IMR-90 (cell line): ENCODE measurements around the gene R3HDM4. TPM values are rescaled to one million over a fixed set of nuclear protein-coding genes. Genes with fewer than 3 reads are reported as not detected.

Source experiments
- ATAC-seq: fragments of 200-7000 bp; cut with Tn5 transposase; 2 replicates; pipeline ENCODE4 v1.9.1; 2020; ENCODE audit warnings: low read depth, mild to moderate bottlenecking, moderate library complexity
- BruUV-seq: library from RNA; stranded (reverse); fragments of 400-500 nt; replicated peaks from 2 replicates; lab custom pipeline; 2021; lab: Mats Ljungman, UMichigan
- CTCF ChIA-PET: fragments of 300-600 bp; formaldehyde crosslinking; extraction: SDS; loops from one replicate; lab custom pipeline; 2021; ENCODE audit warnings: antibody characterized with exemption; lab: Yijun Ruan, JAX
- POLR2A ChIA-PET: fragments of 300-600 bp; sonication (Branson Sonifier 250); formaldehyde crosslinking; loops from one replicate; lab custom pipeline; 2022; ENCODE audit warnings: antibody characterized with exemption; ENCODE audit not compliant: unreplicated experiment; lab: Charles Lee
- DNase-seq: peaks from one replicate; pipeline ENCODE4 v3.0.0; 2013
- H2AFZ ChIP-seq: replicated peaks from 2 replicates; pipeline ENCODE3; 2013; ENCODE audit warnings: low read length, mild to moderate bottlenecking; ENCODE audit not compliant: poor library complexity
- H2AK5ac ChIP-seq: 2 replicates; pipeline ENCODE4 v1.6.1; 2013; ENCODE audit warnings: low read depth, low read length, inconsistent platforms
- H2AK9ac ChIP-seq: replicated peaks from 2 replicates; pipeline ENCODE3; 2013; ENCODE audit warnings: mild to moderate bottlenecking, low read depth, low read length, moderate library complexity; ENCODE audit not compliant: poor library complexity
- H2BK120ac ChIP-seq: 2 replicates; pipeline ENCODE4 v1.6.1; 2013; ENCODE audit warnings: low read depth, low read length, inconsistent platforms
- H2BK15ac ChIP-seq: 3 replicates; pipeline ENCODE4 v1.6.1; 2013; ENCODE audit warnings: low read depth, low read length, inconsistent platforms
- H2BK20ac ChIP-seq: 2 replicates; pipeline ENCODE4 v1.6.1; 2013; ENCODE audit warnings: low read depth, mild to moderate bottlenecking, inconsistent platforms, low read length, moderate library complexity
- H2BK5ac ChIP-seq: 2 replicates; pipeline ENCODE4 v1.6.1; 2013; ENCODE audit warnings: mild to moderate bottlenecking, low read depth, low read length, inconsistent platforms; ENCODE audit not compliant: poor library complexity, severe bottlenecking
- H3K14ac ChIP-seq: replicated peaks from 2 replicates; pipeline ENCODE4 v1.6.1; 2013; ENCODE audit warnings: low read depth, low read length, inconsistent platforms
- H3K18ac ChIP-seq: 2 replicates; pipeline ENCODE4 v1.6.1; 2013; ENCODE audit warnings: low read depth, low read length, control low read depth
- H3K23ac ChIP-seq: 2 replicates; pipeline ENCODE4 v1.6.1; 2013; ENCODE audit warnings: low read depth, low read length, inconsistent platforms
- H3K27ac ChIP-seq: 2 replicates; pipeline ENCODE4 v1.5.1; 2013; ENCODE audit warnings: mild to moderate bottlenecking, control low read depth, low read length; ENCODE audit not compliant: insufficient read depth
- H3K27me3 ChIP-seq: 2 replicates; pipeline ENCODE4 v1.6.1; 2013; ENCODE audit warnings: low read length; ENCODE audit not compliant: control insufficient read depth, insufficient read depth
- H3K36me3 ChIP-seq: 2 replicates; pipeline ENCODE4 v1.6.1; 2013; ENCODE audit warnings: low read length, mixed read lengths; ENCODE audit not compliant: control insufficient read depth, insufficient read depth
- H3K4ac ChIP-seq: 2 replicates; pipeline ENCODE4 v1.6.1; 2013; ENCODE audit warnings: low read depth, low read length, inconsistent platforms
- H3K4me1 ChIP-seq: 2 replicates; pipeline ENCODE4 v1.6.1; 2013; ENCODE audit warnings: low read length, mixed read lengths; ENCODE audit not compliant: control insufficient read depth, insufficient read depth
- H3K4me2 ChIP-seq: 2 replicates; pipeline ENCODE4 v1.6.1; 2013; ENCODE audit warnings: low read depth, mild to moderate bottlenecking, control low read depth, low read length, moderate library complexity
- H3K4me3 ChIP-seq: 2 replicates; pipeline ENCODE4 v1.5.1; 2013; ENCODE audit warnings: low read depth, mild to moderate bottlenecking, control low read depth, low read length, moderate library complexity; ENCODE audit not compliant: insufficient read depth
- H3K56ac ChIP-seq: 2 replicates; pipeline ENCODE4 v1.6.1; 2013; ENCODE audit warnings: low read length, inconsistent platforms; ENCODE audit not compliant: insufficient read depth; ENCODE audit errors: extremely low read depth
- H3K79me1 ChIP-seq, 2 experiments: 2 replicates each; pipeline ENCODE4 v1.6.1; 2013; ENCODE audit warnings: low read length in 2 of 2, inconsistent platforms in 1 of 2, low read depth in 1 of 2
- H3K9ac ChIP-seq: 2 replicates; pipeline ENCODE4 v1.6.1; 2013; ENCODE audit warnings: low read depth, low read length, control low read depth
- H3K9me1 ChIP-seq: 2 replicates; pipeline ENCODE4 v1.6.1; 2013; ENCODE audit warnings: low read length, inconsistent platforms; ENCODE audit not compliant: insufficient read depth
- H3K9me3 ChIP-seq: 2 replicates; pipeline ENCODE4 v1.6.1; 2013; ENCODE audit warnings: low read length; ENCODE audit not compliant: control insufficient read depth, insufficient read depth
- H4K20me1 ChIP-seq: 2 replicates; pipeline ENCODE4 v1.6.1; 2013; ENCODE audit warnings: low read length, inconsistent platforms; ENCODE audit not compliant: insufficient read depth
- H4K5ac ChIP-seq: 2 replicates; pipeline ENCODE4 v1.6.1; 2013; ENCODE audit warnings: mild to moderate bottlenecking, low read depth, low read length, control low read depth
- H4K8ac ChIP-seq, 2 experiments: 2 replicates each; pipeline ENCODE4 v1.6.1; 2013; ENCODE audit warnings: low read depth in 2 of 2, low read length in 2 of 2, control low read depth in 1 of 2, inconsistent platforms in 1 of 2
- H4K91ac ChIP-seq: 2 replicates; pipeline ENCODE4 v1.6.1; 2013; ENCODE audit warnings: low read depth, low read length, inconsistent platforms; ENCODE audit not compliant: insufficient read depth
- CEBPB ChIP-seq: IDR thresholded peaks from 2 replicates; pipeline ENCODE4 v1.6.1; 2012; ENCODE audit warnings: low read depth, low read length, improper control_type of control experiment
- FOS ChIP-seq: fragments of 150-350 bp; IDR thresholded peaks from 2 replicates; pipeline ENCODE4 v1.6.1; 2016; ENCODE audit warnings: low read depth, low read length
- MAFK ChIP-seq: IDR thresholded peaks from 2 replicates; pipeline ENCODE4 v1.6.1; 2012; ENCODE audit warnings: low read depth, low read length, improper control_type of control experiment
- MAZ ChIP-seq: IDR thresholded peaks from 2 replicates; pipeline ENCODE4 v1.6.1; 2012; ENCODE audit warnings: low read depth, mild to moderate bottlenecking, low read length, improper control_type of control experiment, moderate library complexity, borderline replicate concordance
- MXI1 ChIP-seq: IDR thresholded peaks from 2 replicates; pipeline ENCODE4 v1.6.1; 2012; ENCODE audit warnings: low read depth, mild to moderate bottlenecking, low read length, moderate library complexity, borderline replicate concordance
- POLR2A ChIP-seq: IDR thresholded peaks from 2 replicates; pipeline ENCODE4 v1.6.1; 2012; ENCODE audit warnings: mild to moderate bottlenecking, low read depth, low read length
- RFX5 ChIP-seq: IDR thresholded peaks from 2 replicates; pipeline ENCODE4 v1.8.0; 2012; ENCODE audit warnings: low read depth, mild to moderate bottlenecking, low read length, moderate library complexity
- WGBS, 2 experiments: methylation state at CpG; one replicate each; pipeline versions ENCODE4 v1.1.5 to v1.1.7; 2013; ENCODE audit warnings: missing lambda C conversion rate in 2 of 2; ENCODE audit not compliant: insufficient read length in 1 of 2; ENCODE audit errors: extremely low coverage in 2 of 2; 5-methylcytosine and 5-hydroxymethylcytosine counted together
- dilution Hi-C: fragments of 300-500 bp; cut with HindIII; formaldehyde crosslinking; loops from one replicate; pipeline ENCODE4 v1.14.3; 2018; ENCODE audit warnings: low sequenced_read_pairs; ENCODE audit not compliant: unreplicated experiment
- in situ Hi-C: fragments of 300-500 bp; cut with MboI; formaldehyde crosslinking; loops from 3 replicates; pipeline ENCODE4 v1.14.3; 2019; ENCODE audit warnings: low sequenced_read_pairs, inconsistent platforms, mixed read lengths
- intact Hi-C: fragments of 100-400 bp; cut with micrococcal nuclease; formaldehyde crosslinking; loops from 2 replicates; pipeline ENCODE4 v1.10.0; 2022
- polyA plus RNA-seq, 3 experiments: library from polyadenylated mRNA; depleted of rRNA; stranded (reverse); fragments of >200 nt; gene quantifications; 2 replicates each; pipeline ENCODE4 v1.2.3, GENCODE V29; 2012; ENCODE audit warnings: low replicate concordance in 1 of 3
- total RNA-seq: library from RNA; depleted of rRNA; stranded (reverse); fragments of >200 nt; gene quantifications from 2 replicates; pipeline ENCODE4 v1.2.3, GENCODE V29; 2012
- TF ChIP-seq, protein P1 (sequence below): fragments of 150-350 bp; IDR thresholded peaks from 2 replicates; pipeline ENCODE4 v1.6.1; 2017; ENCODE audit warnings: mild to moderate bottlenecking, antibody characterized with exemption, low read length, low read depth
- TF ChIP-seq, protein P2 (sequence below): conservative IDR thresholded peaks from 2 replicates; pipeline ENCODE4 v1.5.1; 2012; ENCODE audit warnings: mild to moderate bottlenecking, low read depth, low read length, improper control_type of control experiment
- TF ChIP-seq, protein P3 (sequence below): fragments of 150-350 bp; IDR thresholded peaks from 2 replicates; pipeline ENCODE4 v1.6.1; 2016; ENCODE audit warnings: low read depth, mild to moderate bottlenecking, low read length, moderate library complexity, borderline replicate concordance

R3HDM4 gene
- total and polyA plus RNA-seq, 2 of the 4 experiments (the other 2 are of a cell fraction) = 9.0 to 51.5 TPM

DNA sequence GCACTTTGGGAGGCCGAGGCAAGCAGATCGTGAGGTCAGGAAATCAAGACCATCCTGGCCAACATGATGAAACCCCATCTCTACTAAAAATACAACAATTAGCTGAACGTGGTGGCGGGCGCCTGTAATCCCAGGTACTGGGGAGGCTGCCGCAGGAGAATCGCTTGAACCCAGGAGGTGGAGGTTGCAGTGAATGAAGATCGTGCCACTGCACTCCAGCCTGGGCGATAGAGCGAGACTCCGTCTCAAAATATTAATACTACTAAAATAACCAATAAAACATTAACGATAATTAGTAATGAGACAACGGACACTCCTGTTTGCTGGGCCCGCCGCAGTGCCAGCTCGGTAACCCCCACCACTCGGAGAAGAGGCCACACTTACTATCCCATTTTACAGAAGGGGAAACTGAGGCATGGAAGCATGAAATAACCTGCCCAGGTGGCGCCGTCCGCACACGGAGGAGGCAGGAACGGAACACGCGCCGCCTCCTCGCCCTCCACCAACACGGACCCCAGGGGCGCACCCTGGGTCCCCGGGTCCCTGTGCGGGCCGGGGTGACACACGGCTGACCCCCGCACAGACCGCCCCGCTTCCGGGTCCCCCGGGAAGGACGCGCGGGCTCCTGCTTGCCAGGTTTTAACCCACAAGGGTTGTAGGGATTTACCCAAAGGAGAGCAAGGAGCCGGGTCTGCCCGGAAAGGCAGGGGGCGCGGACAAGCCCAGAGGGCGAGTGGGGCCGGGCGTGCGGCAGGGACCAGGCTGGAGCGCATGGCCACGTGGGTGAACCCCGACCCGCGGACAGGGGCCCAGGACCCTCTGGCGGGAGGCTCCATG lies 1.6 kb downstream of the R3HDM4 start (continued):
- TF ChIP-seq, protein P1, sequence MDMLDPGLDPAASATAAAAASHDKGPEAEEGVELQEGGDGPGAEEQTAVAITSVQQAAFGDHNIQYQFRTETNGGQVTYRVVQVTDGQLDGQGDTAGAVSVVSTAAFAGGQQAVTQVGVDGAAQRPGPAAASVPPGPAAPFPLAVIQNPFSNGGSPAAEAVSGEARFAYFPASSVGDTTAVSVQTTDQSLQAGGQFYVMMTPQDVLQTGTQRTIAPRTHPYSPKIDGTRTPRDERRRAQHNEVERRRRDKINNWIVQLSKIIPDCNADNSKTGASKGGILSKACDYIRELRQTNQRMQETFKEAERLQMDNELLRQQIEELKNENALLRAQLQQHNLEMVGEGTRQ = no peak
- no peak for TF ChIP-seq FOS

DNA sequence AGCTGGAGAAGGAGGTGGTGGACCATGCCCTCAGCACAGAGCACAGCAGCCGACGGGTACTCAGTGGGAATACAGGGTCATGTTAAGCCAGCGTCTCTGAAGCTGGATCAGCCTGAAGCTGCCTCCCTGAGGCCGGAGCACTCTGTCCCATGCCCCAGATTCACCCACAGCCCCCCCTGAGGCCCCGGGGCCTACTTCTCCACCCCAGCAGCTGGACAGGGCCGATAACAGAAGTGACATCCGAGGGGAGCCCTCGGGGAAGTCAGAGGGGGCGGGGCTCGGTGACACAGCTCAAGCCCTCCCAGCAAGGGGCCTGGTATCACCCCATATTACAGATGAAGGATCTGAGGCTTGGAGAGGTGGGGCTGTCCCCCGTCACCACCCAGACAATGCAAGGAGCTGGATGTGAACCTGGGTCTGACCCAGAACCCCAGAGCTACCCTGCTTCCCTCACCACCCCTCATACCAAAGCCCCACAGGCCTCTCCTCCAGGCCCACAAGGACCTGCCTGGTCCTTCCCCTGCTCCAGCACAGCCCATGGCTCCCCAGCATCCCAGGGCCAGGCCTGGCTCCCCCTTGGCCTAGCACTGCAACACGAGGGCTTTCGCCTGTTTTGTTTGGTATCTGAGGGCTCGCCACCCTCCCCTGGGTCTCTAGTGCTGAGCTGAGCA lies 5.7 kb downstream of the R3HDM4 start:
- H3K4ac ChIP-seq = no peak overlapping the region
- H4K20me1 ChIP-seq = peaks cover 73% of the 10 kb centered on the region
- no peak overlapping the region for H2AK9ac ChIP-seq
- BruUV-seq = no TSS peak
- no peak overlapping the region for H2BK120ac ChIP-seq
- no peak overlapping the region for H3K9ac ChIP-seq
- H2AFZ ChIP-seq = no peak overlapping the region
- no peak overlapping the region for H3K23ac ChIP-seq
- no peak overlapping the region for H3K56ac ChIP-seq
- H3K4me1 ChIP-seq = peaks cover 8% of the 10 kb centered on the region; the same call in 1 of the 2 replicates
- H3K4me2 ChIP-seq = no peak overlapping the region
- dilution Hi-C loops = no loop called here
- intact Hi-C loops = no loop called here
- no peak overlapping the region for H2BK15ac ChIP-seq
- no peak for DNase-seq
- peaks cover 16 to 75% of the 10 kb centered on the region in 2 experiments for H3K79me1 ChIP-seq
- 100% methylated on average over 3 of the region's 14 CpGs; no CpG with 5 or more reads in 1 of the 2 experiments for WGBS, 2 experiments
- no peak overlapping the region for H2BK5ac ChIP-seq
- TF ChIP-seq CEBPB = no peak
- TF ChIP-seq POLR2A = no peak
- TF ChIP-seq, protein P2, sequence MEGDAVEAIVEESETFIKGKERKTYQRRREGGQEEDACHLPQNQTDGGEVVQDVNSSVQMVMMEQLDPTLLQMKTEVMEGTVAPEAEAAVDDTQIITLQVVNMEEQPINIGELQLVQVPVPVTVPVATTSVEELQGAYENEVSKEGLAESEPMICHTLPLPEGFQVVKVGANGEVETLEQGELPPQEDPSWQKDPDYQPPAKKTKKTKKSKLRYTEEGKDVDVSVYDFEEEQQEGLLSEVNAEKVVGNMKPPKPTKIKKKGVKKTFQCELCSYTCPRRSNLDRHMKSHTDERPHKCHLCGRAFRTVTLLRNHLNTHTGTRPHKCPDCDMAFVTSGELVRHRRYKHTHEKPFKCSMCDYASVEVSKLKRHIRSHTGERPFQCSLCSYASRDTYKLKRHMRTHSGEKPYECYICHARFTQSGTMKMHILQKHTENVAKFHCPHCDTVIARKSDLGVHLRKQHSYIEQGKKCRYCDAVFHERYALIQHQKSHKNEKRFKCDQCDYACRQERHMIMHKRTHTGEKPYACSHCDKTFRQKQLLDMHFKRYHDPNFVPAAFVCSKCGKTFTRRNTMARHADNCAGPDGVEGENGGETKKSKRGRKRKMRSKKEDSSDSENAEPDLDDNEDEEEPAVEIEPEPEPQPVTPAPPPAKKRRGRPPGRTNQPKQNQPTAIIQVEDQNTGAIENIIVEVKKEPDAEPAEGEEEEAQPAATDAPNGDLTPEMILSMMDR = no peak
- TF ChIP-seq MAFK = no peak
- TF ChIP-seq MXI1 = no peak
- no peak for TF ChIP-seq MAZ
- TF ChIP-seq, protein P3, sequence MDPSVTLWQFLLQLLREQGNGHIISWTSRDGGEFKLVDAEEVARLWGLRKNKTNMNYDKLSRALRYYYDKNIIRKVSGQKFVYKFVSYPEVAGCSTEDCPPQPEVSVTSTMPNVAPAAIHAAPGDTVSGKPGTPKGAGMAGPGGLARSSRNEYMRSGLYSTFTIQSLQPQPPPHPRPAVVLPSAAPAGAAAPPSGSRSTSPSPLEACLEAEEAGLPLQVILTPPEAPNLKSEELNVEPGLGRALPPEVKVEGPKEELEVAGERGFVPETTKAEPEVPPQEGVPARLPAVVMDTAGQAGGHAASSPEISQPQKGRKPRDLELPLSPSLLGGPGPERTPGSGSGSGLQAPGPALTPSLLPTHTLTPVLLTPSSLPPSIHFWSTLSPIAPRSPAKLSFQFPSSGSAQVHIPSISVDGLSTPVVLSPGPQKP = no peak
- no peak for TF ChIP-seq RFX5
- ChIA-PET POLR2A (no interaction called here), CTCF (no interaction called here)
- H3K14ac ChIP-seq = no peak overlapping the region
- no peak overlapping the region for H4K8ac ChIP-seq
- no peaks in the 10 kb centered on the region for H3K9me3 ChIP-seq
- in situ Hi-C loops = no loop called here
- ATAC-seq = no peak
- no peak overlapping the region for H2BK20ac ChIP-seq
- no peak overlapping the region for H3K27ac ChIP-seq
- no peaks in the 10 kb centered on the region for H3K27me3 ChIP-seq
- H3K36me3 ChIP-seq = peaks cover 5% of the 10 kb centered on the region; the same call in 1 of the 2 replicates
- H3K4me3 ChIP-seq = no peak overlapping the region
- no peak overlapping the region for H3K18ac ChIP-seq
- no peak overlapping the region for H4K5ac ChIP-seq
- no peaks in the 10 kb centered on the region for H3K9me1 ChIP-seq
- H4K91ac ChIP-seq = no peak overlapping the region
- no peak overlapping the region for H2AK5ac ChIP-seq
